ENCODE measurements around the gene ARID3B.
"Not testable (repeated sequence)": the region's sequence is repeated elsewhere in the genome, so short reads cannot be mapped to it uniquely, and the experiment has no call there.

Gene ARID3B, protein sequence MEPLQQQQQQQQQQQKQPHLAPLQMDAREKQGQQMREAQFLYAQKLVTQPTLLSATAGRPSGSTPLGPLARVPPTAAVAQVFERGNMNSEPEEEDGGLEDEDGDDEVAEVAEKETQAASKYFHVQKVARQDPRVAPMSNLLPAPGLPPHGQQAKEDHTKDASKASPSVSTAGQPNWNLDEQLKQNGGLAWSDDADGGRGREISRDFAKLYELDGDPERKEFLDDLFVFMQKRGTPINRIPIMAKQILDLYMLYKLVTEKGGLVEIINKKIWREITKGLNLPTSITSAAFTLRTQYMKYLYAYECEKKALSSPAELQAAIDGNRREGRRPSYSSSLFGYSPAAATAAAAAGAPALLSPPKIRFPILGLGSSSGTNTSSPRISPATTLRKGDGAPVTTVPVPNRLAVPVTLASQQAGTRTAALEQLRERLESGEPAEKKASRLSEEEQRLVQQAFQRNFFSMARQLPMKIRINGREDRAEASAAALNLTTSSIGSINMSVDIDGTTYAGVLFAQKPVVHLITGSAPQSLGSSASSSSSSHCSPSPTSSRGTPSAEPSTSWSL

GRCh38 chr15:74540761-74541493, at the start of gene ARID3B:
Gene ARID3B (plus strand): TSS chr15:74541220. CDS start chr15:74543937, 2,717 bp downstream.
- DNase-seq: peak; percentile 96

- no peak for DNase-seq
Observed at GRCh38 chr15:74496648-74497047, 44.4 kb upstream of the ARID3B start.

- peak; percentile 81 for DNase-seq
Observed at GRCh38 chr15:74497584-74497983, 43.4 kb upstream of the ARID3B start.

GRCh38 chr15:74499366-74499765, 41.7 kb upstream of the ARID3B start:
- no peak for DNase-seq

GRCh38 chr15:74500401-74500800, 40.6 kb upstream of the ARID3B start:
- DNase-seq: no peak

DNA sequence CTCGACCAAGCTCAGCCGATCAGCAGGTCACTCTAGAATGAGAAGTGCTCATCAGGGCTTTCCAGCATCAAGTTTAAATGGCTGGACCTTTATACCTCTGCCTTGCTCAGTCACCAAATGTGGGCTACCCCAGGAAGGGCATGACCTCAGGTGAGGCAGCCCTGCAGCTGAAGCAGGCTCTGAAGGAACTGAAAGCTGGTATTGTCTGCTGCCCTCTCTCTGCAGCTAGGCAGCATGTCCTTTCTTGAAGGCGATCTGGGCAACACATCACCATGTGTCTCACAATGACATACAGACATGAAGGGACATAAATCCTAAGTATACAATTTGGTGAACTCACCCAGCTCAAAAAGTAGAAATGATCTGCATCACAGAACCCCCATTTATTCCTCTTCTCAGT, 38.7 kb upstream of the ARID3B start:
- no peak for DNase-seq

GRCh38 chr15:74504418-74504817, 36.6 kb upstream of the ARID3B start:
- no peak for DNase-seq

GRCh38 chr15:74504836-74505235, 36.2 kb upstream of the ARID3B start:
- DNase-seq: no peak

- no peak for DNase-seq
Observed at GRCh38 chr15:74505837-74506514, 35.0 kb upstream of the ARID3B start.

- no peak for DNase-seq
Observed at GRCh38 chr15:74506515-74506840, 34.5 kb upstream of the ARID3B start.

- DNase-seq: no peak
Observed at GRCh38 chr15:74511583-74511982, 29.4 kb upstream of the ARID3B start.

GRCh38 chr15:74514059-74514458, 27.0 kb upstream of the ARID3B start:
- DNase-seq: not testable (repeated sequence)

DNA sequence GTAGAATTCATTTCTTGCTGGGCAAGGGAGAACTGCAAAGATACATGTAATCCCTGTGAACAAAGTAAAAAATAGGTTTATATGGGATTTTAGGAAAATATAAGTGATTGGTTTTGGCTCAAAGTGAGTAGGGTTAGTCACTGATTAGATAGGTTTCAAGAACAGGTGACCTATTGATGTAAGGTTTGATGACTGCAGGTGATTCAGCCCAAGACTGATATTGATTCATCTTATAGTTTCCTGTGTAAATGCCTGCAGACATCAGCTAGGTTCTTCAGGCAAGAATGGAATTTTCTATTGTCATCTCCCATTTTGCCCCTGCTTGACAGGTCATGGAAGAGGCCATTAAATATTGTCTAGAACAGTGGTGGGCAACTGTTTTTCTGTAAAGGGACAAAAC, 23.9 kb upstream of the ARID3B start:
- no peak for DNase-seq

DNA sequence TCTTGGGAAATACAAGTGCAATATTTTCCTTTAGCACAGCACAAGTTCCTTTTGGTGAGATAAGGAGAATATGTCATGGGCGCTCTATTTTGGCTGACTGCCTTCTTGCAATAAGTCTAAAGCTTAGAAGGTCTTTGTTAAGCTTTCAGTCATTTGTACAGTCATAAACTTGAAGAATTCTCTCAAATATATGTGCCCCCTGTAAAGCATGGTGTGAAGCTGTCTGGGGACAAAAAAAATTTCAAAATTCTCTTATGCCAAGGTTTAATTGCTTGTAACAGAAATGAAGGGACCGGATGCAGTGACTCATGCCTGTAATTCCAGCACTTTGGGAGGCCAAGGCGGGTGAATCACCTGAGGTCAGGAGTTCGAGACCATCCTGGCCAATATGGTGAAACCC, 21.7 kb upstream of the ARID3B start:
- DNase-seq: no peak

- DNase-seq: no peak
Observed at GRCh38 chr15:74520407-74520806, 20.6 kb upstream of the ARID3B start.

DNA sequence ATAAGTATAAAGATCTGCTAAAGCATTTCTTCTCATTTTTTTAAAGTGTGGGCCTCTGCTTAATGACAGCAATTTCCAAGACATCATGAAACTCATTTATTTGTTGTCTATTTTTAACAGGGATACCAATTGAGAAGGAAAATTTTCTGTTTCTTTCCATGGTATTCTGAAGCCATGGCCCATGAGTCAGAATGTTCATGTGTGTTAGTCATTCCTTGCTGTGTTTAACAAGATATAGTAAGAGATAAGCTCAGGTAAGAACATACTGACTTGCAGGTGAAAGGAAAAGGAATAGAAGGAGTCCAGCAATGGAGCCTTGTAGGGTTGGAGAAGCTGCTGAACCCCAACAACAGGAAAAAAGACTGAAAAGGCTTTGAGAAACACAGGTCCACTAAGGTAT, 17.0 kb upstream of the ARID3B start:
- DNase-seq: no peak

DNA sequence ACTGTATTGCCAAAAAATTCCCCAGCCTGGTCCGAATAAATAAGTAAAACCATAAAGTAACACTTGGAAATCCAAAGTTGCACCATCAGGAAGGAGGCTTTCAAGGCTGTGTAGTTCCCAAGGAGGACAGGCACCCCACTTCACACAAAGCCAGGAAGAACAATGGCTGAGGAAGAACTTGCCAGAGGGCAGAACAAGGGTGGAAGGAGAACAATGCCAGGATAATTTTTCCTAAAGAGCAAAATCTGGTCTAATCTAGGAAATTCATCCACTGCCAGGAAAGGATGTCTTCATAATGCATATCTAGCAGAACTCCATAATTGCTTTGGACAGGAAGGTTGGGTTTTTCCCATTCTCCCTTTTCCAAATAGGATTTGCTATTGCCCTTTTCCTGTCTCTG, 15.7 kb upstream of the ARID3B start:
- no peak for DNase-seq

- no peak for DNase-seq
Observed at GRCh38 chr15:74525945-74526344, 15.1 kb upstream of the ARID3B start.

GRCh38 chr15:74528876-74529275, 12.1 kb upstream of the ARID3B start:
- no peak for DNase-seq

GRCh38 chr15:74529921-74530320, 11.1 kb upstream of the ARID3B start:
- no peak for DNase-seq

GRCh38 chr15:74530771-74531143, 10.3 kb upstream of the ARID3B start:
- no peak for DNase-seq

DNA sequence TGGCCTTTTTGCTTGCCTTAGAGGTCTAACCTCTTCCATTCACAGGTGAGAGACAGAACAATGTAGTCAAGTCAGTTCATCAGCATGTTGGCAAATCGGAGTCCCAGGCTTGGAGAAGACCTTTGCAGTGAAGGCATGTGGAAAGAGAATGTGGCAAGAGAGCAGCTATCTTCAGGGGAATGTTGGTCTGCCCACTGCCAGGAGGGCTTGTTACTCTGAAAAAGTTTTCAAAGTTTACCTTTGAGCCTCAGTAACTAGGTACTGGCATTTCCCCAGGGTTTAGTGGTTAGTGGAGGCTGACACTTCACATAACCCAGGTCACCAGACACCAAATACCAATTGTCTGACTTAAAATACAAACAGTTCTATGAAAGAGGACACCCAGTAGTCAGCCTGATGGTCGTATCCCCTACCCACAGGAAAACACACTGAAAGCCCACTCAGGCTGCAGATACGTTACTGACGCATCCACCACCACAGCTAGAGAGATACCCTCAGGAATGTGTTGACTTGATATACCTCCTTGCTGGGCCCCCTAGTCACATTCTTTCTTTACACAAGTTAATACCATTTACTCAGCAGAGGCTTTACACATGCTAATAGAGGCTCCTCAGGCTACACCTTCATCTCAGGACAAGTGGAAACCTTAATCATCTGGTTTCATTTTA, 9.7 kb upstream of the ARID3B start:
- DNase-seq: no peak
